ENCODE measurements around the gene SLC2A5.
"Not testable (repeated sequence)": the region's sequence is repeated elsewhere in the genome, so short reads cannot be mapped to it uniquely, and the experiment has no call there.

SLC2A5 gene

DNA sequence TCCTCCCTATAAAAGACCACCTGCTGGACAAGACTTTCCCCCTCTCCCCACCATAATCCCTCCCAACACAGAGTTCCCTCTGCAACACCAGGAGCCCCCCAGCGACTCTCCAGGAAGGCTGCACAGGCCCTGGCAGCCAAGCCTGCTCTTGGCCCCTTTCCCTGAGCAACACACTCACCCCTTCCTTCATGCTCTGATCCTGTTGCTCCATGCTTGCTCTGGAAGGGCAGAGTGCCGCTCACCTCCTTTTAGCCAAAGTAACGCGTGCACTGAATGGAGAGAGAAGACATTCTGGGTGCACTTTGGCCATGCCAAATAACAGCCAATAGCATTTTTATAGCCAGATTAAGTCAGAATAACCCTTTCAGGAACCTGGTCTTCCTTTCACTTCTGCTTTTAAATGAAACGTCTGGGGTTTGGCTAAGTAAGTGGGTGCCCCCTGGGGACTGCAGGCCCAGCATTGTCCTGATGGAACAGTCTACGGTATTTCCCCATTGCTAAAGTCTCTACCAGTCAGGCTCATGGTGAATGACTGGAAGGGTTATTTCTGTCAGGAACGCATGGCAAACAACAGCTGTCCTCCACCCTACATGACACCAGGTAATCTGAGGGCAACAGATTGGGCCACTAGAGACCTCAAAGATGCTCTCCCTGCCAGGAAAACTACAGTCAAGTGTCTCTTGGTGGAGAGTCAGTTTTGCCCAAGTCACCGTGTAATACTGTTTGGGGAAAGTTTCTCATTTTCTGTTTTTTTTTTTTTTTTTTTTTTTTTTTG lies at the start of gene SLC2A5:
Gene SLC2A5, minus strand, starts transcription at position 310 of the 775 bp plus-strand sequence. Its CDS starts 99 bp downstream, at position 211.
- DNase-seq, result peak; percentile 95

- DNase-seq, result no peak
These were observed 48.8 kb upstream of the SLC2A5 start for GRCh38 chr1:9118186-9118585.

DNA sequence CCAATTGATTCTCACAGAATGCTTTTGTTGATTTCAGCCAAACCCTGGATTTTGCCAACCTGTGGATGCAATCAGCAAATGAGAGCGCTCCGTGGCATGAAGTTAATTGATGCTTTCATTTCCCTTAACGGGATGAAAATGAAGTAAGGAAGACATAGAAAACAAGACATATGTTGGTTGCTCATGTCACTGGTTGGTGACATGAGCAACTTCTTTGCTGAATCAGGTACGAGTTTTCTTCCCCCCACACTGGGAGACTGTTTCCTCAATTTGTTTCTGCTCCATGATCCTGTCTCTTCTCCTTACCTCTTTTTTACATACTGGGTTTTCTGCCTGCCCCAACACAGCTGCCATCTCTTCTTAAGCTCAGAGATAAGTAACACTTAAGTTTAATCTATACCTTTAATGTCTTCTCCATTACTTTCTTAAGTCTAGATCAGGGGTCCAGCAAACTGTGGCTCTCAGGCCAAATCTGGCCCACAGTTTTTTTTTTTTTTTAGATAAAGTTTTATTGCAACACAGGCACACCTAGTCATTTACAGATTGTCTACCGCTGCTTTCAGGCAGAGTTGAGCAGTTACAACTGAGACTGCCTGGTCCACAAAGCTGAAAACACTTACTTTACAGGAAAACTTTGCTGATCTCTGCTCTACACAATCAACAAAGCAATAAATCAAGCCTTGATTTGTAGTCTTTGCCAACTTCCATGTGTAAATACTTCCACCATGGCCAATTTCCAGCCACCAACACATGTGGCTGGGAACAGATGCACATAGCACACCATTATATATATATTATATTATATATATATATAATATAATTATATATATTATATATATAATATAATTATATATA lies 46.1 kb upstream of the SLC2A5 start:
- DNase-seq, result peak; percentile 52

- no peak for DNase-seq
These were observed 43.8 kb upstream of the SLC2A5 start for GRCh38 chr1:9112961-9113880.

DNA sequence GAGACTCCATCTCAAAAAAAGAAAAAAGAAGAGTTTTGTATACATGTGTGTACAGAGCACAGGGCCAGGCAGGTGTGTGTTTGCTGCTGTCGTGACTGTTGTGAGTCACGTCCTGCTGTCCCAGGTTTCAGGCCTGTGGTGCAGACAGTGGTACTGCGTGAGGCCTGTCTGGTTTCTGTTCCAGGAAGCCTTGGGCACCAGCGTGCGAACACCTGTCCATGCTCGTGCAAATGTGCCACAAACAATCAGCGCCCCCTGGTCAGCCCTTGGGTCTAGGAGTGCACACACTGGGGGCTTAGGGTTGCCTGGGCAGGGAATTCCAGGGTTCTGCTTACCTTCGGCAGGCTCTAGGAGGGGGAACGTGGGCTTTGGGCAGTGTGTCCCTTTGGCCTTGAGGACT lies 42.5 kb upstream of the SLC2A5 start:
- DNase-seq, result no peak

- DNase-seq, result no peak
These were observed 41.9 kb upstream of the SLC2A5 start for GRCh38 chr1:9111357-9111691.

DNA sequence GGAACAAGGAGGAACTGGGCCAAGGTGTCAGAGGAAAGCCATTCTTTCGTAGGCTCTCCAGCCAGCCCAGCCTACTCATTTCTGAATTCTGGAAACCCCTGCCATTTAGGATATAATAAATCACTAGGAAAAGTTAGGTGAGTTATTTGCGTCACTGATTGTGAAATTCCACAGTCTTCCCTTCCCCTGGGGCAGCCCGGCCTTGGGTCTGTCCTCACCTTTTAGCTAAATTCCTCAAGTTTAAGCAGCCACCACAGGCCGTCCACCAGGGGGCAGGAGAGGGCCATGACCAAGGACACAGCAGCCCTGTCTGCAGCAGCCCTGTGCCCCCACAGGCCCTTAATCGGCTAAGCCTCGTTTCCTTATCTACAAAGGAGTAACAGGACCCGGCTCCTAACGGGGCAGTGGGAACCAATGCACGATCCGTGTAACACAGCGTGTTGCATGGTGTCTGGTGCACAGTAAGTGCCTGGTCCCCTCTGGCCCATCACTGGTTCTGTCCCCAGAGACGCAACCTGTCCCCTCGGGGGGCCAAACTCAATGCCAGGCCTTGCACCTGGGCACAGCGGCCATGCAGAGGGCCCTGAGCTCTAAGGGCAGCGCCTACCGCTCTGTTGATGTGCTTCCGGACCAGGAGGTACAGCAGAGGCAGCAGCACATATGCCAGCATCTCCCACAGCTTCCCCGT lies 41.4 kb upstream of the SLC2A5 start:
- DNase-seq, result peak; percentile 91

DNA sequence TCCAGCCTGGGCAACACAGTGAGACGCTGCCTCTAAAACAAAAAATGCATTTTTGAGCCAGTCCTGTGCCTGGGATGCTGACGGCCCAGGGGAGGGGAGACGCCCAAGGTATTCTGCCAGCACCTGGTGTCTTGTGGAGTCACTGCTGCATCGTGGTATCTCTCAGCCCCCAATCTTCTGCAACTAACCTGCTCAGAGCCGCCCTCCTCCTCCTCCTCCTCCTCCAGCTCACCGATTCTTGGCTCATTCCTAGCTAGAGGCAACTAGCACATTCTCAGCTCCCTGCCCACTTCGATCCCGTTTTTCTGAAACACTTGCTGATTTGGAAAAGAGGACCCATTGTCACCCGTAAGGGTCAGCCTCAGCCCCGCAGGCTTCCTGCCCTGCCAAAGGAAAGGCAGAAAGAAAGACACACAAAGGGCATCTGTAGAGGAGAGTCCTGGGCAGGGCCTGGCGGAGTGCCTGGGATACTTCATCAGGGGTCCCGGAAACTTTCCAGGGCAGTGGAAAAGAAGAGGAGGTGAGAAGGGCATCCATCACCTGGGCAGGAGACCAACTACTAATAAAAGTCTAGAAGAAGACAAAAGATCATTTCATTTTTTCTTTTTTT lies 38.7 kb upstream of the SLC2A5 start:
- no peak for DNase-seq

- no peak for DNase-seq
These were observed 37.7 kb upstream of the SLC2A5 start for GRCh38 chr1:9107136-9107535.

- no peak for DNase-seq
These were observed 36.9 kb upstream of the SLC2A5 start for GRCh38 chr1:9106286-9106685.

DNA sequence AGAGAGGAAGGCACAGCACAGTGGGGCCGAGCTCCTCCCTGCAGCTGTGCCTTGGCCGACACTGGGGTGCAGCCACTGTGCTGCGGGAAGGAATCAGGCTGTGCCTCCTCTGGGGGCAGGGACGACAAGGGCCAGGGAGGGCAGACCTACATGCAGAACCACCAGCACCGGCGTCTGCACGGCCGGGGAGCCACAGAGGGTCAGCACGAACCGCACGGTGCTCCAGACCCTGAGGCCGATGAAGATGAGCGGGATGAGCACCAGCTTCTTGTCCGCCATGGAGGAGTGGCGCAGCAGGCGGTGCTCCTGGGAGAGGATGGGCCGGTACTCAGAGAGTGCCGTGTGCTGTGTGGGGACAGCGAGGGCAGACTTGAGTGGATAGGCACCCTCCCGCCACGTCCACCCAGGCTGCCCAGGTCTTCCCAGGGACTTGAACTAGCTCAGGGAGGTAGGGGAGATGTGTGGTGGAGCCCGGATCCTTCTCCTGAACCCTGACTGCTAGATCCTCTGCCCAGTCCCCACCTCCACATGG lies 36.0 kb upstream of the SLC2A5 start:
- DNase-seq, result no peak

DNA sequence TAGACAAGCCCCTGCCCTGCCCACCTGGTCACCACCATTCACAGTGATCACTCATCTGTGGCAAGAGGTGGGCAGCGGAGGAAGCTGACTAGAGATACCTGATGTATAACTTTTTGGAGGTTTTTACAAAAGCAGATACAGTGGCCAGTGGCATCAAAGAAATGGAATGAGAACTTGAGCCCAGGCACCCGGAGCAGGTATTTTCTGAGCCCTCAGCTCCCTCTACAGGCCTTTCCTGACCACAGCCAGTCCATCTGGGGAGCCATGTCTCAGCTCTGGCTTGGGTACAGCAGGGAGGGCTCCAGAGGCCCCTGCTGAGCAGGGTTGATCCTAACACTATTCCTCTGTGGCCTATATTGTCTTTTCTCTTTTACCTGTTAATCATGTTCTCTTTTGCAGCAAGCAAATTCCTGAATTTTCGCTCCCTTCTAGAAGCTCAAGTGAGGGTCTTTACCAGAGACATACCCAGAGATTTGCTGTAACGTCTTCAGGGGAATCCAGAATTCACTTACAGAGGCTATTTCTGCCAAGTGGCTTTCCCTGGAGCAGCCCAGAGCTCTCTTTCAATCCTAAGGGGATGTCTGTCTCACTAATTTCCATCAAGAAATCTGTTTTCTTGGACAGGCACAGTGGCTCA lies 32.2 kb upstream of the SLC2A5 start:
- DNase-seq, result peak; percentile 79

DNA sequence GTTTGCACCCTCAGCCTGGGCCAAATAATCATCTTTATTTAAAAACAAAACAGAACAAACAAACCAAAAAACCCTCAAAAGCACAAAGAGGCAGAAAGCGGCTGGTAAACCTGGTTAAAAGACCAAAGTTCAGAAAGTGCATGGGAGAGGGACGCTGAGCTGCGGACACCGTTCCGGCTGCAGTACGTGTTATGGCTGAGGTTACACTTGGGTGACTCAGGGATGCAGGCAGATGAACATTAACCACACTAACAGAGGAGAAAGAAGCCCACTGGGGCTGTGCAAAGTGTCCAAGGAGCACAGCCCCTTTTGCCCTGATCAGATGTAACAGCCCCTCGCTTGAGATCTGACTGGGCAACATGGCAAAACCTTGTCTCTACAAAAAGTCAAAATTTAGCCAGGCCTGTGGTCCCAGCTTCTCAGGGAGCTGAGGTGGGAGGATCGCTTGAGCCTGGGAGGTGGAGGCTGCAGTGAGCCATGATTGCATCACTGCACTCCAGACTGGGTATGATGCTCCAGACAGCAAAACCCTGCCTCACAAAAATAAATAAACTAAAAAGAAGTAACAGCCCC lies 31.1 kb upstream of the SLC2A5 start:
- no peak for DNase-seq

- DNase-seq, result no peak
These were observed 30.1 kb upstream of the SLC2A5 start for GRCh38 chr1:9099555-9099954.

- DNase-seq, result no peak
These were observed 28.7 kb upstream of the SLC2A5 start for GRCh38 chr1:9097947-9098705.

- no peak for DNase-seq
These were observed 26.4 kb upstream of the SLC2A5 start for GRCh38 chr1:9095818-9096217.

DNA sequence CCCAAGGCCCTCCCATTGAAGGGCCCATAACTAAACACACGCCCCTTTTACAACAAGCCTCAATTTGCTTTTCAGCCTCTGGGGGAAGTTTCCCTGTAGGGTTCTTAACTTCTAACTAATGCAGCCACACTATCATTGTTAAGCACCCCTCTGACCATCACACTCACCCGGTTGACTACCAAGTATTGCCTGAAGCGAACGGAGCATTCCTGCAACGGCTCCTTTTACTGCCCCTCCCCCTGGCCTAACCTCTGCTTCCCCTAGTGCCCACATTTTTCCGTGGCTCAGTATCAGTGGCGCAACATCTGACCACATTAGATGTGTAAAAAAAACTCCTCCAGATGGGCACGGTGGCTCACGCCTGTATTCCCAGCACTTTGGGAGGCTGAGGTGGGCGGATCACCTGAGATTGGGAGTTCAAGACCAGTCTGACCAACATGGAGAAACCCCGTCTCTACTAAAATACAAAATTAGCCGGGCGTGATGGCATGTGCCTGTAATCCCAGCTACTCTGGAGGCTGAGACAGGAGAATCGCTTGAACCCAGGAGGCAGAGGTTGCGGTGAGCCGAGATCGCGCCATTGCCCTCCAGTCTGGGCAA lies 24.7 kb upstream of the SLC2A5 start:
- DNase-seq, result not testable (repeated sequence)

DNA sequence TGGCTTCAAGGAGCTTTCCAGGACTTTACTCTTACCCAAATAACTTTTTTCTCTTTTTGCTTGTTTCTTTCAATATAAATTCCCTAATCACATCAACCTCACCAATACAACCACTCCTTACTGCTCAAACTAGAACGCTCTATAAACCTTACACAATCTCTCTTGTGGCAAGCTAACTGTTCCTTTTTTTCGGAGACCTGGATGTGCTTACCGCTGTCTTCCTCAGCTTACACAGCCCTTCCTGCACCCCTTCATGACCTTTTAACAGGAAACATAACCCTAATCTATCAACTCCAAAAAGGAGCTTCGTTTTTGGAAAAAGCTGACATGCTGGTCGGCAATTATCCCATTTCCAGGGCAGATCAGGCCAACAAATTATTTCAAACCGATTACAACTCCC lies 24.1 kb upstream of the SLC2A5 start:
- DNase-seq, result no peak

DNA sequence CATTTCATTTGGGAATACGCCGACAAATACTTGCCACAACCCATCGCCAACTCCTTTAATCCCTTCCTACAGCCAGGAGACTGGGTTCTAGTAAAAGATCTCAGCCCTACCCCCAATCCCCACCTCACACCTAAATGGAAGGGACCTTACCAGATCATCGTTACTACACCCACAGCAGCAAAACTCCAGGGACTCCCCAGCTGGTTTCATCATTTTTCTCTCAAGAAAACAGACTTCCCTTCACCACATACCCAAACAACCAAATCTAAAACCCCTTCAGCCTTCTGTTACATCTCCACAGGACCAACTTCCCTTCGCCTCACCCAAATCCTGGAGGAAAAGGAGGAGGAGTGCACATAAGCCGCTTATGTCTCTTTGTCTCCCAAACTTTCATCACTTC lies 23.7 kb upstream of the SLC2A5 start:
- DNase-seq, result no peak

- DNase-seq, result no peak
These were observed 19.4 kb upstream of the SLC2A5 start for GRCh38 chr1:9088807-9089206.

Data from suppressor macrophage treated with lipopolysaccharide for 4 hours (primary cell).